NCI-H345 treated with DMSO at 0.1 percent for 48 hours (cell line): ENCODE data around the gene PDE3A.
"Not testable (repeated sequence)": the region's sequence is repeated elsewhere in the genome, so short reads cannot be mapped to it uniquely, and the experiment has no call there.

Experiments
- DNase-seq: peaks from one replicate; lab custom pipeline; 2025; ENCODE audit not compliant: unreplicated experiment; lab: John Stamatoyannopoulos, UW

The PDE3A gene

DNA sequence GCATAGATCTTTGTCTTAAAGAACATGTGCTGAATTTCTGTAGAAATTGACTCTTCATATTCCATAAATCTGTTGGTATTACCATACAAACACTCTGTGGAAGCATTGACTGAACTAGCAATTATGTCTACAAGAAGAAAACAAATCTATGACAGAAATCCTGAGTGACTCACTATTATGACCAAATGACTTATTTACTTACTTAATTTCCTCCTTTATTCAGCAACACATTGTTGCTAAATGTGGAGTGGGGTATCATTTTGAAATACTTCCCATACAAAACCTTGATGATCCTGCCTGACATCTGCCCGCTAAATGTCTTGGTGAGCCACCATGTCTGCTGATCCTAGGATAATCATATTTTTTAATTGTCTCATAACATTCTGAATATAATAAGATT lies 227.7 kb downstream of the PDE3A start:
- DNase-seq = no peak

DNA sequence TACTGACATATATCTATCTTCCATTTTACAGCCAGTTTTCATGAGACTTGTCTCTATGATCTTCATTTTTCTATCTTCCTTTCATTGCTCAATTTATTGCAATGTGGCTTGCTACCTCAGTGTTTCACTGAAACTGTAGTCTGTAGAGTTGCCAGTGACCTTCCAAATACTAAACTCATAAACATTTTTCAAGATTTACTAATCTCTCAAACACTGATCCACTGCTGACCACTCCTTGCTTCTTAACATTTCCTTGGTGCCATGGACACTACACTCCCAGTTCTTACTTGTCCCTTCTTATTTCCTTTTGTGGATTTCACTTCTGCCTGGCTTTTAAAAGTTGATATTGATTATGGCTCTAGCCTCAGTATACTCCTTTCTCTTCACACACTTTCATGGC lies 231.4 kb downstream of the PDE3A start:
- DNase-seq = no peak

DNA sequence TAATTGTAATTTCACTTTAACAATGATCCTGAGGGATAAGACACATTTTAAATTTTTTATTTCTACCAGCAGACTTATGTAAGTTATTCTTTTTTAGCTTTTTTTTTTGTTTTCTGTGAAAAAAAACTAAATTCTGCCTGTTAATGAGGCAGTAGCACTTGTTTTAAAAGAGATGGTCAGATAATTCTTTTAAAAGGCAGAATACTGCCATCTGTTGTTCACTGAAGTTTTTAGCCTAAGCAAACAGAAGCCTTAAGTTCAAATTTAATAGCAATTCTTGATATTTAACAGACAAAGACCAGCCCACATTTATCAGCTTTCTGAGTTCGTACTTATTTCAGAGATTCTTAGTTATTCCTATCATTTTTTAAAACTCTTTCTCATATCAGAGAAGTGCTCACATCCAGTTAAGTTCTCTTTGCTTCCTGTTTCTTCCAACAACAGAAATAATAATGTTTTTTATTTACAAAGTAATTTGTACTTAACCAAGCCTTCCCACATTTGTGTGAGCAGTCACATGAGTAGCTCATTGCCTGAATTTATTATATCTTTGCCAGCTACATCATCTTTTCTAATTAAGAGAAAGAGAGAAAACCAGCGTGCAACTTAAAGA lies 233.4 kb downstream of the PDE3A start:
- DNase-seq = peak; percentile 18

DNA sequence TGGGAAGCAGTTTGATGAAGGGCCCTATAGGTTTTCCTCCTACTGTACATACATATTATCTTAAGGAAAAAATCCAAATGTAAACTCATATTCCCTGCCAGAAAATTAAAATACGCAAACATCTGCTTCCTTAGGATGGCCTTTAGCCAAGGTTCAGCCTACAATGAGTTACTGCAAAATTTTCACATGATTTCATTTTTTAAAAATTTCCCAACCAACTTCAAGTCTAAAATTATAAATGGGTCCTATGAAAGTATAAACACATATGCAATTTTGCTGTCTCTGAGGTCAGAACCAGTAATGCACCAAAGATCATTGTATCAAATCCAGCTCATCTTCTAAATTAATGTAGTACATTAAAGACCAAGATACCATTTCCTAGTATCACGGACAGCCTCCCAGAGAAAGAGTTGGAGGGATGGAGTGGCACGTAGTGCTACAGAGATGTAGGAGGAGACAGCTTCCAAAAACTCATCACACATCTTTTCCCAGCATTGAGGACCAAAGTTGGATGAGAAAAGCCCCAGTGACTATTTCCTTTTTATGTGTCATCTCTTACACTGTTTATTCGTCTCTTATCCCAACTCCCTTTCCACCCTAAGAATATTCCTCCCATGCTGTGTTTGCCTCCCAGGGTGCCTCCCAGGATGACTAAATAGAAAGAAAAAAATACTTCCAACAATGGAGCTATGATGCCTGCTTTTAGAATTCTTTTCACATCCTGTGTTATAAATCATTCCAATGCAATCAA lies 234.5 kb downstream of the PDE3A start:
- no peak for DNase-seq

DNA sequence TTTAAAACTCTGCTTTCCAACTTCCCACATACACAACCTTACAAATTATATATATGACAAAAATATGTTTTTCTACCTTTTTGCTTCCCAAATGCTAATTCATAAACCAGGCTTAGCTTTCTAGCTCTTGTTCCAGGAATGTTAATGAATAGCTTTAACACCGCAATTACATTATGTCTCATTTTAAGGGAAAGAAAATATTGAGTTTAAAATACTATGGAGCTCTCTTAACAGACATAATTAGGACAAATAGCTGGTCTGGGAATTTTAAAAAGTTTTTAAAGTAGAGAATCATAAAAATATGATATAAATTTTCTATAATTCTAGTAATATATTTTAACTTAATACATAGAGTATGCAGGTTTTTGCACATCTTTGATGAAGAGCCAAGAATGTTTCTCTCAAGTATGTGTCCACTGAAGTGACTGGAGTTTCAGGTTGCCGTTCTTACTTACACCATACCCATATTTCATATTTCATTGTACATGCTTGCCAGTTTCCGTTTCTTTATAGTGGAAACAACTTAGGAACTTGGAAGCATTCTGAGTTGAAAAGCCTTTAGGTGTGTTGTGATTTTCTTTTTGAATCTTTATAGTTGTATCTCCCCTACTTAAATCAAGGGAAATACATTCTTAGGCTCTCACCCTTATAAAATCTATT lies 236.2 kb downstream of the PDE3A start:
- DNase-seq = no peak

DNA sequence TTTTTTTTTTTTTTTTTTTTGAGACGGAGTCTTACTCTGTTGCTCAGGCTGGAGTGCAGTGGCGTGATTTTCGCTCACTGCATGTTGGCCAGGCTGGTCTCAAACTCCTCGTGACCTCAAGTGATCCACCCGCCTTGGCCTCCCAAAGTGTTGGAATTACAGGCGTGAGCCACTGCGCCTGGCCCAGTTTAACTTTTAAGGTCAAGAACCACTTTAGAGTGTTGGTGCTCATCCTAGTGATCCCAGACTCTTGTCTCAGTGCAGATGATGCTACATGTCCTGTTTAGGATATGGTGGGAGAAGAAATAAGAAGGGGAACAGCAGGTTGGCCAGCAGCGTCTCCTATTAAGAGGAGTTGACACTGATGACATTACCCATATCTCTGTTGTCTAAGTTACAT lies 246.7 kb downstream of the PDE3A start:
- DNase-seq = not testable (repeated sequence)

DNA sequence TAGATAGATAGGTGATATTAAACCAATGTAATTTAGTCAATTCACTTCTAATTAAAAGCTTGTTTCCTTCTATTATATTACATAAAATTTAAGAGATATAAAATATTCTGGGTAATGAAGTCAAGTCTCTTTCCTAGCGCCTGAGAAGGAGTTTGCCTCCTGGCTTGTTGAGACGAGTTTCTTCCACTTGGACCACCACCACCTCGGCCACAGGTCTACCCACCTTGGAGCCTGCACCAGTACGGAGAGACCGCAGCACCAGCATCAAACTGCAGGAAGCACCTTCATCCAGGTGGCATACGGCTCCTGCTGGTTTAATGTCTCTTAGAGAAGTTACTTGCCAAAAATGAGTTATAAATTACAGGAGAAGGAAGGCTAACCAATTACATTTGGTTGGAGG lies 247.8 kb downstream of the PDE3A start:
- DNase-seq = no peak

DNA sequence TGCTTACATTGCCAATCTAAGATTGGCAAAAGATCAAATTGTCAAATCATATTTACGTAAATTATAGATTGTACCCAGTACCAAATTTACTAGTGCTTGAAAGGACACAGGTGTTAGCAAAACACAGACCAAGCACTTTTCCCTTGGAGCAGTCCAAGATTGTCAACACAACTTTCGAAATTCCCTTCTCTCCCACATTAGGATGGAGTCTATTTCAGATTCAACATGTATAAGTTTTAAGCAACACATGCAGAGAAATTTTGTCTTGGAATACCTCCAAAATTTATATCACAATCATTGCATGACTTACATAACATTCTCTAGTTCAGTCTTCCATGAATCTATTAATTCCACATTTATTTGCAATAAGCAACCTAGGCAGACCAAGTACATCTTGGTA lies 251.9 kb downstream of the PDE3A start:
- no peak for DNase-seq

DNA sequence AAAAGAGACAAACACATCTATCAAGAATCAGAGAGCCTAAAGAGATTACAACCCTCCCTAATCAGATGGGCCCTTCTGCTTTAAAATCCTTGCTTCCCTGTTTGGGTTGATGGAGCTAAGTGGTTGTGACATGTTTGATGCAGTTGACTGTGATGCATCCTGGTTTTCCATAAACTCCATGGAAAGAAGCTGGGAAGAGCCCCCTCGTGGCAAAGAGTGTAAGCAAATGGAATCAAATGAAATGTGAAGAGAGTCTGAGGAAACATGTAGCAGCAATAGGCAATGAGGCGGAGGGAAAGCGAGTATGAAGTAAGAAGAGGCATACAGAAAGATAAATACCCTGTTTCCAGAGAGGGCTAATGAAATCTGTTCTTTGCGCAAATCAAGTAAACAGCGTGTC lies 256.4 kb downstream of the PDE3A start:
- DNase-seq = no peak

DNA sequence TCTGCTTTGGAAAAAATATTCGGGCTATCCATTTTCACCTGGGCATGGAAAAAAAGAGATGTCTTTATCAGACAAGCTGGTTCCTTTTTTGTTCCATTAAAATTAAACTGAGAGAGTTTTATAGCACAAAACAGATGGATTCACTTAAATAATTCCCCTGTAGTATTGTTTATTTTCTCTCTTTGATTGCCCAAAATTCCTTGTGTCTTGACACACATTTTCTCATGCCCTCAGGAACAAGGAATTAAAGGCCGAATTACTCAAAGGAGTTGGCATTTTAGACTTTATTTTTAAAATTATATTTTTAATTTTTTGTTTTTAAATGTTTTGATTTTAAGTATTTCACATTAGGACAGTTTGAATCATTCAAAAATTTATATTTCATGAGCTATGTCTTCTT lies 257.2 kb downstream of the PDE3A start:
- no peak for DNase-seq

DNA sequence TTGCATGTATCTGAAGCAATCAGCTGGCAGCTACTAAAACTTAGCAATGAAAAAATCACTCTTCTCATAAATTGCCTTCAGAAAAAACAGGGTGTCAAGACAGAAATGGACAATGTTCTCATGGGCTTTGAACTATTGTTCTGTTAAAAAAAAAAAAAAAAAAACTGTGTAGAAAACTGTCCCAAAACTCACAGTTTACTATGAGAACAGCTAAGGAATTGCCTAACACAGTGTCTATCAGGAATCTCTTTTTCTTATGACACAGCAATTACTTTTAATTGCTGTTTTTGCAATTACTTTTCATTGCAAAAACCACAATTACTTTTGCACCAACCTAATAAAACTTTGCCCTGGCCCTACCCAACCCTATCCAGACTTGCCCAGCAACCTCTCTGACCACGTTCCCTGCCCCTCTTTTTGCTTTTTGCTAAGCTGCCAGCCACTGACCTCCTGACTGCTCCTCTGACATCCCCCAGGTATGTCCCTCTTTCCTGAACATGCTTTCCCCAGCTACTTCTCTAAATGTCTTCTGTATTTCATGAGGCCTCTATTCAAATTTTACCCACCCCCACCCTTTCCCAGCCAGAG lies 258.8 kb downstream of the PDE3A start:
- DNase-seq = no peak

DNA sequence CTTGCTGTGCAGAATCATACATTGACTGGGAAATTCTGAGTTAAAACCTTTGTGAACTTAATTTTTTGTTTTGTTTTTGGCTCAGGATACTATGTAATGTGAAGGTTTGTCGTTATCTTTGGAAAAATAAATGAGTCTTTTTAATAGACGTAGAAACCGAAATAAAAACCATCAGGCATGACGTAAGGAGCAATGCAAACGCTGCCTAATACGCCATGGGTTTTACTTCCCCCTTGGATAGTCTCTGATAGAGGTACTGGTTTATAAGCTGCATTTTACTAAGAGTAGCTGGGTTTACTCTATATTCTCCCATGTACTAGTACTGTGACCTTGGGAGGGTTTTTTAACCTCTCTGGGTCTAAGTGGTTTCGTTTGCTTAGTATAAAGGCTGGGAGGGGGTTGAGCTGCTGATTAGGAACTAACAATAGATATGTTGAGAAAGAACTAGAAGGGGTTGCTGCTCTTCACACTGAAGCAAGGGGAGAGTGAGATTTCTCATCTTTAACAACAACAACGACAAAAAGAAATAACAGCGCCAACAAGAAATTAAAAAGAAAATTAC lies 260.0 kb downstream of the PDE3A start:
- no peak for DNase-seq

DNA sequence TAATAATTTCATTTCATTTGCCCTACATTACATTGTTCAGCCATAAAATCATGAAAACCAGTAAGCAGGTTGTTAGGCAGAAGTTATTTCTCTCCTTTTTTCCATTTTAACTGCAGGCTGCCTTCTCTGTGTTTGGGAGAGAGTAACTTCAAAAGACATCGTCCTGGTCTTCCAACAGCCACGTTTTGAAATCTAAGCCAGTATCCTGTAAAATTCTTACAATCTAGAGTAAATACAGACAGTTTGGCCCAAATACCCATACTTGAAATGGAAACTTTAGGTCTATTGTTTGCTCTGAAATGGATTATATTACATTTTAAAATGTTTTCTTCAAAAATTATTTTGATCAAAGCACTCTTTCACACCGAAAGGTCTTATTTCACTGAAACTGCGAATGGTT lies 260.7 kb downstream of the PDE3A start:
- DNase-seq = no peak

DNA sequence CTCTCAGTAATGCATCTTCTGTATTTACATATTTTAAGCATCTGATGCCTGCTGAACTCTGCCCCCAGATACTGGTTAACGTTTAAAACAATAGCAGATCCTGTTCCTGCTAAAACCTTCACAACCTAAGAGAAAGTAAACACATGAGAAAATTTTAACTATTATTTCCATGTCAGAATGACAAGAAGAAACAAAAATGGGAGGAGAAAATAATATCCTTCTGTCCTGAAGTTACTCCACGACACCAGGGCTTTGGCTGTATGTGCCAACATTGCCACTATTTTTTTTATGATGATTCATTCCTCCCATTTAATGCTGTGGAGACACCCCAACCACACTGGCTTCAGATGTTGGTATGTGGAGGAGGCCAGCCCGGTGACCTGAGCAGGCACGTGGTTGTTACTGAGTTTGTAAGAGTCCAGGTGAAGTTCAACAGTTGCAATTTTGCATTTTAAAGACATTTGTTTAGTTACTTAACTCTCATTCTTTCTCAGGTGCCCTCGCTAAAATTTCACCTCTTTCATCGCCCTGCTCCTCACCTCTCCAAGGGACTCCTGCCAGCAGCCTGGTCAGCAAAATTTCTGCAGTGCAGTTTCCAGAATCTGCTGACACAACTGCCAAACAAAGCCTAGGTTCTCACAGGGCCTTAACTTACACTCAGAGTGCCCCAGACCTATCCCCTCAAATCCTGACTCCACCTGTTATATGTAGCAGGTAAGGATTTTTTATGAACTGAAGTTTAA lies 261.2 kb downstream of the PDE3A start:
- no peak for DNase-seq

DNA sequence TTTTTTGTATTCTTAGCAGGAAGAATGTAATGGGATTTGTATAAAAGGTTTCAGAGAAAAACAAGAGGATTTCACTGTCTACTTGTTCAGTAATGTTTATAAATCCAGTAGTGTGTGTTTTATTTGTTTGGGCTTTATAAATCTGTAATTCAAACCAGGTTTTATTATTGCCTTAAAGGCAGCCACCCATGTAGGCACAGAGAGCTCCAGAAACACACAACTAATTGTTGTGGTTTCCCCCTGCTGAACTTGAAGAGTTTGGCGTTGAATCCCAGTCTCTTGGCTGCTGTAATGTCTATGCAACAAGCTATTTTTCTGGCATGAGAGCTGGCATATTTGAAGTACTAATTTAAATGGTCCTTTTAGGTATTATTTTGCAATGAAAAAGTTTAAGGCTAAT lies 263.4 kb downstream of the PDE3A start:
- no peak for DNase-seq

DNA sequence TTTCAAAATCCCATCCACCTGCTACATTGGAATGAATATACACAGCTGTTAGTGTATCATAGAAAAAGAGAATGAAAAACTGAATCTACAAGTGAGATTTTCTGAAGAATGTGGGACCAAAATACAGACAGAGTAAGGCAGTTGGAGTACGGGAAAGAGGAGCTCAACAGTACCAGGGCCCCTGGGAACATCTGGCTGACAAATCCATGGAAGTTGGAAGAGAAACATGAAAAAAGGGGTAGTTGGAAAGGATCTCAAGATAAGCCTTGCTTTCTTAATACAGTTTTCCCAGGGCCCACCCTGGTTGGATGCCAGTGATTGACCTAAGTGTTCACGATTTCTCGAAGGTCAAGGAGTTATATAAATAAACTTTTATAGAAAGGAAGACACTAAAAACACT lies 272.8 kb downstream of the PDE3A start:
- no peak for DNase-seq

DNA sequence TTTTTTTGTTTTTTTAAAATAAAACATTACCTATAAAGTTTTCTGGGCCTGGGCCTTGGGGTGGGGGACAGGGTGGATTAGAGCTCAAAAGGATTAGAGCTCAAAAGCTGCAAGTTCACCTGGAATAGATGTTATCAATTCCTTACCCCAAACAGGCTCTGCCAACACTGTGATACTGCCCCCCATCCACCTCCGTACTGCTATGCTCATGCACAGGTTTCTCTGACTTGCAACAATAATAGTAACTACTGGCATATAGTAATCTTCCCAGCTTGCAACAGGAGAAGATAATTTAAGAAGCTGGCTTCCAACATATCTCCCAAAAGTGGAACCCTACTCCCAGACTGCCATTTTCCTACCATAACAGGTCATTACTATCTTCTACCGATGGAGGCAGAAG lies 275.5 kb downstream of the PDE3A start:
- no peak for DNase-seq

DNA sequence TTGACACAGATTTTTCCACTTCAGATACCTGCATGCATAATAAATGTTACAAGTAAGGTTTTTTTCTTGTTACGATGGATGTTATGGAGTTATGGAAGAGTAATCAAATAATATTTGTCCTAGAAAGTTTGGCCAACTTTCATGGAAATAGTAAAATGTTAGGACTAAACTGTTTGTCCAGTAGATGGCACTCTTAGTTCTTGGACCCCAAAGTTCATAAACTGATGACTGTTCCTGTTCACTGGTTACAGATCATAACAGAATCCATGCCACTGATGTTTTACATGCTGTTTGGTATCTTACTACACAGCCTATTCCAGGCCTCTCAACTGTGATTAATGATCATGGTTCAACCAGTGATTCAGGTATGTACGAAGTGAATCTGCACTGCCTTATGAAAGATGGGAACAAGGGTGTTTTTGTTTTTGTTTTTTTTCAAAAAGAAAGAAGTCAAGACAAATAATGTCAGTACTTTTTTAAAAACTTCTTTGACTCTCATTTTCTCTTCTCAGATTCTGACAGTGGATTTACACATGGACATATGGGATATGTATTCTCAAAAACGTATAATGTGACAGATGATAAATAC lies 278.0 kb downstream of the PDE3A start:
- peak; percentile 25 for DNase-seq

DNA sequence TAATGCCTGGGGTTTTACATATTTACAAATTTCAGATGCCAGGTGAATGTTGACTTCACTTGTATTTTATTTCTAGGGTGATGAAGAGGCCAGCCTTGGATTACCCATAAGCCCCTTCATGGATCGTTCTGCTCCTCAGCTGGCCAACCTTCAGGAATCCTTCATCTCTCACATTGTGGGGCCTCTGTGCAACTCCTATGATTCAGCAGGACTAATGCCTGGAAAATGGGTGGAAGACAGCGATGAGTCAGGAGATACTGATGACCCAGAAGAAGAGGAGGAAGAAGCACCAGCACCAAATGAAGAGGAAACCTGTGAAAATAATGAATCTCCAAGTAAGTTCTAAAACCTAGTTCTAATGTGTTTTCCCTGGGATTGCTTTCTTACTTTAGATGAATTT lies 285.5 kb downstream of the PDE3A start:
- no peak for DNase-seq

DNA sequence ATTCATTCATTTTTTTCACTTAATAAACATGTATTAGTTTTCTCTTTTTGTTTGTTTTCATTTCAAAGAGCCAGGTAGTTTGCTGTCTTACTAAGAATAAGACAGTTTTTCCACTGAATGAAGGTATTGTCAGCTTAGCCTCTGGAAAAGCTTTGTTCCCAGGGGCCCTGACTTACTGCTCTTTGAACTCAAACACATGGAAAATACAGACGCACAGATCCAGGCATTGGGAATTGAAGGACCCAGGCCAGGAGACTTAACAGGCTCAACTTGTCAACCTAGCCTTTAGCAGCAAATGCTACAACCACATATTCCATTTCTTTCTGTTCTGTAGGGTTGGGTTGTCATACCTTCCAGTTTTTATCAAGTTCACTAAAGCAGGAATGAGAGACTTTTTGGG lies 288.3 kb downstream of the PDE3A start:
- DNase-seq = no peak

DNA sequence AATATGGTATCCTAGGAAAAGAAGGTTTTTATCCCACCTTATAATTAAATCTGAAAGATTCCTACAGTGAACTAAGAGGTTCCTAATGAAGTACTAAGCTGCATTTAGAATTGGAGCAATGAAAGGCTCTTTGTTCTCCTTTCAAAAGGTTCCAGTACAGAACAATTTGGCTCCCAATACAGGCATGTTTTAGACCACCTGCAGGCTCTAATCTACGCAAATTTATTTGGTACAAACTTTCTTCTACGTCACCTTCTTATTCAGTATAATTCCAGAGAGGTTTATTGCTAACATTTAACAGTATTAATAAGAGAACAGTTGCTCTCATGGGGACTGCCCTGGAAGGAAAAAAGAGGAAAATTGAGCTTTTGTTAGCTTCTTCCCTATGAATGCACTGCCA lies 289.2 kb downstream of the PDE3A start:
- DNase-seq = no peak
